ENCODE results near the gene ZNF777. TPM values are rescaled to one million over a fixed set of nuclear protein-coding genes. Genes with fewer than 3 reads are reported as not detected.

The ZNF777 gene
- total RNA-seq, 1 donor from 2014 or later = 16.2 TPM

DNA sequence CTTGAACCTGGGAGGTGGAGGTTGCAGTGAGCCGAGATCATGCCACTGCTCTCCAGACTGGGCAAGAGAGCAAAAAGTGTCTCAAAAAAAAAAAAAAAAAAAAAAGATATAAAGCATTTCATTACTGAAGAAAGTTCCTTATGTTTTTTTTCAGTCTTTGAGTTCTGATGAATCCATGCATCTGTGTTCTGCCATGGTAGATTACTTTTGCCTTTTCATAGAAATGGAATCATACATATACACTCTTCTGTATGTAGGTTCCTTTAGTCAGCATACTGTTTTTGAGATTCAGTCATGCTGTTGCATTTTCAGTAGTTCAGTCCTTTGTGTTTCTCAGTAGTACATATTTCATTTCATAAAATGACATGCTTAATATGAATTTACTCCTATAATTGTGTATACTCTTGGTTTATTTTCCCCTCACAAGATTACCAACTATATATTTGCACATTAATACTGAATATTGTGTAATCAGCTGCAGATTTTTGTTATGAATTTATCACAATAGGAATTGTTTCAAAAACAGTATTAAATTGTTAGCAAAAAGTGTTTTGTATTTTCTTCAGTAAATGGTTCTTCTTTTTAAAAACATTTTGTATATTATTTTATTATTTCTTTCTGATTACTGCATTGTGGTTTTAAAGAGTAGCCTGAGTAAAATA is 2.8 kb upstream of the ZNF777 start:
- intact Hi-C loops (cut with micrococcal nuclease) = loop anchor here (5.0 kb wide), 1 partner anchor 309 kb away; the partner anchor contains the start of gene ZNF467
- no peak for ATAC-seq (ENCODE audit: low read depth)
- peaks cover 2% of the 10 kb centered on the region for H3K36me3 Mint-ChIP-seq (ENCODE audit: low read depth)
- no peak overlapping the region for H3K4me3 Mint-ChIP-seq
- TF ChIP-seq, protein P1, sequence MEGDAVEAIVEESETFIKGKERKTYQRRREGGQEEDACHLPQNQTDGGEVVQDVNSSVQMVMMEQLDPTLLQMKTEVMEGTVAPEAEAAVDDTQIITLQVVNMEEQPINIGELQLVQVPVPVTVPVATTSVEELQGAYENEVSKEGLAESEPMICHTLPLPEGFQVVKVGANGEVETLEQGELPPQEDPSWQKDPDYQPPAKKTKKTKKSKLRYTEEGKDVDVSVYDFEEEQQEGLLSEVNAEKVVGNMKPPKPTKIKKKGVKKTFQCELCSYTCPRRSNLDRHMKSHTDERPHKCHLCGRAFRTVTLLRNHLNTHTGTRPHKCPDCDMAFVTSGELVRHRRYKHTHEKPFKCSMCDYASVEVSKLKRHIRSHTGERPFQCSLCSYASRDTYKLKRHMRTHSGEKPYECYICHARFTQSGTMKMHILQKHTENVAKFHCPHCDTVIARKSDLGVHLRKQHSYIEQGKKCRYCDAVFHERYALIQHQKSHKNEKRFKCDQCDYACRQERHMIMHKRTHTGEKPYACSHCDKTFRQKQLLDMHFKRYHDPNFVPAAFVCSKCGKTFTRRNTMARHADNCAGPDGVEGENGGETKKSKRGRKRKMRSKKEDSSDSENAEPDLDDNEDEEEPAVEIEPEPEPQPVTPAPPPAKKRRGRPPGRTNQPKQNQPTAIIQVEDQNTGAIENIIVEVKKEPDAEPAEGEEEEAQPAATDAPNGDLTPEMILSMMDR (IDR thresholded peaks at IDR 0.05) = no peak
- no peaks in the 10 kb centered on the region for H3K9me3 Mint-ChIP-seq
- CTCF ChIA-PET = no interaction called here
- DNase-seq = no peak
- POLR2A ChIA-PET = no interaction called here
- H3K27ac Mint-ChIP-seq = no peak overlapping the region
- H3K27me3 Mint-ChIP-seq = peaks cover 9% of the 10 kb centered on the region
- peaks cover 12% of the 10 kb centered on the region for H3K4me1 Mint-ChIP-seq

- Mint-ChIP-seq H3K4me3 (peak overlapping the region; percentile 17), H3K9me3 (no peaks in the 10 kb centered on the region), H3K36me3 (ENCODE audit: low read depth) (peaks cover 3% of the 10 kb centered on the region), H3K27ac (no peak overlapping the region), H3K27me3 (peaks cover 9% of the 10 kb centered on the region), H3K4me1 (peaks cover 20% of the 10 kb centered on the region)
- TF ChIP-seq, protein P1 (IDR thresholded peaks at IDR 0.05) = no peak
- ATAC-seq (ENCODE audit: low read depth) (no peak), DNase-seq (no peak)
- ChIA-PET CTCF (interaction anchor here (2.0 to 2.7 kb wide), 2 partner anchors 39 to 457 kb away, joined by 5 to 22 read pairs; no protein-coding TSS in a partner anchor), POLR2A (no interaction called here)
- intact Hi-C loops (cut with micrococcal nuclease) = loop anchor here (5.0 kb wide), 1 partner anchor 310 kb away; the partner anchor contains the start of gene ZNF467
Measured at GRCh38 chr7:149462101-149462520, 1.2 kb upstream of the ZNF777 start.

- ATAC-seq (ENCODE audit: low read depth) = peak; percentile 18
- Mint-ChIP-seq H3K4me3 (peak overlapping the region; percentile 38), H3K4me1 (peaks cover 24% of the 10 kb centered on the region)
Measured at GRCh38 chr7:149459540-149460452, 1.1 kb downstream of the ZNF777 start.

GRCh38 chr7:149459201-149459539 is 1.7 kb downstream of the ZNF777 start:
- ChIA-PET POLR2A (interaction anchor here (2.2 kb wide), 1 partner anchor 37 kb away, joined by 13 read pairs; no protein-coding TSS in a partner anchor), CTCF (no interaction called here)
- TF ChIP-seq, protein P1 (IDR thresholded peaks at IDR 0.05) = no peak
- H3K27ac Mint-ChIP-seq = no peak overlapping the region
- no peaks in the 10 kb centered on the region for H3K9me3 Mint-ChIP-seq
- intact Hi-C loops (cut with micrococcal nuclease) = no loop called here
- peaks cover 30% of the 10 kb centered on the region for H3K36me3 Mint-ChIP-seq (ENCODE audit: low read depth)
- H3K4me3 Mint-ChIP-seq = peak overlapping the region; percentile 76
- H3K4me1 Mint-ChIP-seq = peaks cover 24% of the 10 kb centered on the region
- ATAC-seq (ENCODE audit: low read depth) (no peak), DNase-seq (no peak)
- peaks cover under 1% of the 10 kb centered on the region for H3K27me3 Mint-ChIP-seq

More at GRCh38 chr7:149459540-149460452, 1.1 kb downstream of the ZNF777 start:
- Mint-ChIP-seq H3K27me3 (peaks cover 7% of the 10 kb centered on the region), H3K9me3 (no peaks in the 10 kb centered on the region), H3K27ac (no peak overlapping the region), H3K36me3 (ENCODE audit: low read depth) (peaks cover 23% of the 10 kb centered on the region)
- peak; percentile 32 for DNase-seq
- intact Hi-C loops (cut with micrococcal nuclease) = loop anchor here (1.0 to 5.0 kb wide), 7 partner anchors 37 to 313 kb away; partner anchors contain the start of genes ZNF212, ZNF467, ZNF746 and ZNF783
- ChIA-PET POLR2A (interaction anchor here (0.6 to 2.2 kb wide), 7 partner anchors 31 to 1942 kb away, joined by 3 to 13 read pairs (median 7); partner anchors contain the start of genes ZNF398 and ZNF425), CTCF (interaction anchor here (0.8 to 2.7 kb wide), 5 partner anchors 37 to 455 kb away, joined by 3 to 22 read pairs (median 5); no protein-coding TSS in a partner anchor)
- TF ChIP-seq, protein P1 (IDR thresholded peaks at IDR 0.05) = no peak

Data from activated B cell treated with CpG ODN at 0.5 μM for 24 hours (primary cell).